RCC 7860 (cell line): ENCODE data around the gene N4BP2L2.

ENCODE experiments used
- DNase-seq: peaks from one replicate; pipeline ENCODE4 v3.0.0-alpha.2; 2015; ENCODE audit warnings: low spot score
- FAIRE-seq: peaks from 2 replicates; lab custom pipeline; 2012; peaks lifted over from hg19 to GRCh38; lab: Jason Lieb, UNC

N4BP2L2 gene

GRCh38 chr13:32535115-32535514 lies 3.5 kb downstream of the N4BP2L2 start:
- no peak for FAIRE-seq

GRCh38 chr13:32530841-32531253 lies 7.7 kb downstream of the N4BP2L2 start:
- DNase-seq = no peak
- FAIRE-seq = no peak

More at GRCh38 chr13:32535115-32535514, 3.5 kb downstream of the N4BP2L2 start:
- no peak for DNase-seq

GRCh38 chr13:32528358-32528757 lies 10.2 kb downstream of the N4BP2L2 start:
- no peak for FAIRE-seq
- DNase-seq = no peak

GRCh38 chr13:32527151-32527550 lies 11.4 kb downstream of the N4BP2L2 start:
- DNase-seq (no peak), FAIRE-seq (no peak)

- FAIRE-seq = no peak
- no peak for DNase-seq
Observed at GRCh38 chr13:32525766-32526165, 12.8 kb downstream of the N4BP2L2 start.

- DNase-seq = no peak
- FAIRE-seq = no peak
Observed at GRCh38 chr13:32515246-32515645, 23.3 kb downstream of the N4BP2L2 start.

- FAIRE-seq (no peak), DNase-seq (no peak)
Observed at GRCh38 chr13:32511482-32511881, 27.1 kb downstream of the N4BP2L2 start.

- DNase-seq (no peak), FAIRE-seq (no peak)
Observed at GRCh38 chr13:32504876-32505275, 33.7 kb downstream of the N4BP2L2 start.

- FAIRE-seq = no peak
- no peak for DNase-seq
Observed at GRCh38 chr13:32504263-32504662, 34.3 kb downstream of the N4BP2L2 start.

GRCh38 chr13:32503727-32504126 lies 34.9 kb downstream of the N4BP2L2 start:
- DNase-seq (no peak), FAIRE-seq (no peak)

GRCh38 chr13:32501064-32501463 lies 37.5 kb downstream of the N4BP2L2 start:
- DNase-seq = no peak
- no peak for FAIRE-seq

GRCh38 chr13:32499538-32500210 lies 38.9 kb downstream of the N4BP2L2 start:
- no peak for FAIRE-seq
- DNase-seq = no peak

- FAIRE-seq (no peak), DNase-seq (no peak)
Observed at GRCh38 chr13:32497589-32497988, 41.0 kb downstream of the N4BP2L2 start.

- DNase-seq (no peak), FAIRE-seq (no peak)
Observed at GRCh38 chr13:32496599-32497160, 41.9 kb downstream of the N4BP2L2 start.

GRCh38 chr13:32495841-32496240 lies 42.8 kb downstream of the N4BP2L2 start:
- DNase-seq (no peak), FAIRE-seq (no peak)

- FAIRE-seq = no peak
- no peak for DNase-seq
Observed at GRCh38 chr13:32495429-32495828, 43.2 kb downstream of the N4BP2L2 start.

- FAIRE-seq = no peak
- DNase-seq = no peak
Observed at GRCh38 chr13:32491028-32491427, 47.6 kb downstream of the N4BP2L2 start.

- no peak for FAIRE-seq
- no peak for DNase-seq
Observed at GRCh38 chr13:32476892-32477291, 61.7 kb downstream of the N4BP2L2 start.

- FAIRE-seq (no peak), DNase-seq (no peak)
Observed at GRCh38 chr13:32476021-32476731, 62.4 kb downstream of the N4BP2L2 start.

GRCh38 chr13:32474999-32475792 lies 63.4 kb downstream of the N4BP2L2 start:
- DNase-seq (no peak), FAIRE-seq (no peak)

- DNase-seq (no peak), FAIRE-seq (no peak)
Observed at GRCh38 chr13:32473650-32474049, 64.9 kb downstream of the N4BP2L2 start.
